ENCODE data around the gene KCNJ9.

KCNJ9 gene

DNA sequence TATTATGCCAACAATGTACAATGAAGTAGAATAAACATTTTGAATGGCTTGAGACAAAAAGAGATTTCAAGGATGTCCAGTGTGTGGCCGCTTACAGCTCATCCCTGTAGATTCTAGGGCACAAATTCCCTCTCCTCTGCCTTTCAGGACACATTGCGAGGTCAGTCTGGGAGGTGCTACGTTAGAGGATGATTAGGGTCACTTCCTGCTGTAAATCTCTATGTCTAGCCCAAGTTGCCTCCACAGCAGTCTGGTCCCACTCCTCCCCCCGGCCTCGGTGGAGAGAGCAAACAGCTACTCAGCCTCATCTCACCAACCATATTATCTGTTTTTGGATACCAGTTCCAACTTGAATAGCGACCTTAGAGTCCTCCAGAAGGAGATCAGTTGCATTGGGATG is 28.4 kb upstream of the KCNJ9 start:
- Histone ChIP-seq H3K36me3 (ENCODE audit: insufficient read depth, low read length) (no peaks in the 10 kb centered on the region), H3K4me1 (ENCODE audit: insufficient read depth, low read length) (no peaks in the 10 kb centered on the region), H3K4me3 (ENCODE audit: low read depth in 1 of 2, low read length in 2 of 2) (no peak overlapping the region), H3K27ac (ENCODE audit: low read depth, low read length) (no peak overlapping the region), H3K27me3 (ENCODE audit: control insufficient read depth in 1 of 2, insufficient read depth in 2 of 2, low read length in 2 of 2) (peaks cover 0 to 8% of the 10 kb centered on the region in 2 donors), H3K9me3 (ENCODE audit: low read length) (no peaks in the 10 kb centered on the region), H3K9ac (ENCODE audit: low read length) (no peak overlapping the region)

DNA sequence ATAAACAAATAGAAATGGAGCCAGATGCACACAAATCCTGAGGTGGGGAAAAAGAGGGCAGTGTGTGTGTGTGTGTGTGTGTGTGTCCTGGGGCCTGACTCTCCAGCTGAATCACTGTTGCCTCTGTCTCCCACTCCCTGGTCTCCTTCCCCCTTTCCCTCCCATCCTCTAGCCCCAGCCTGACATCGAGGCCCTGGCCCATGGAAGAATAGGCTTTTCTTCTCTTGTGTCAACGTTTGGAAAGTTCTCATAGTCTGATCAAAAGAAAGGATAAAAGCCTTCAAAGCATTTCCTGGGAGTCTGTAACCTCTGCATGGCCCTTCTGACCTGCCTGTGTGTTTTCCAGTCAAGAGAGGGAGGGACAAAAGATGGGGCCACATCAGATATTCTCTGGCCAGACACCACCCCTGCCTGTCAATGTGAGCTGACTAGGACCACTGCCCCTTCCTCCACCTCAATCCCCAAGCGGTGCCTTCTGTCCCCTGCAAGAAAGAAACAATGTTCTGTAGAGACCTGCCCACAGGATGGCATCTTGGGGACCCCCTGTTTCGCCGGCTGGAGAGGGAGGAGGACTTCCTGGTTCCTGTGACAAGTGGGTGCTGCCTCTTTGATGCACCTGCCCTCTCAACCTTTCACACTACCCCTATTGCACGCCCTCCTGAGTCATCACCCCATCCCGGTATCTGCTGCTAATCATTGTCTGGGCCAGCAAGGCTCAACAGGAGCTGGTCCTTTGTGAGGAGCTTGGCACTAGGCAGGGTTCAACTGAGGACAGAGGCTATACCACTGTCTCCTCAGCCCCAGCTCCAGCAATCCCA is 27.6 kb upstream of the KCNJ9 start:
- Histone ChIP-seq H3K9ac (ENCODE audit: low read length) (no peak overlapping the region), H3K27ac (ENCODE audit: low read depth, low read length) (no peak overlapping the region), H3K9me3 (ENCODE audit: low read length) (no peaks in the 10 kb centered on the region), H3K36me3 (ENCODE audit: insufficient read depth, low read length) (no peaks in the 10 kb centered on the region), H3K4me1 (ENCODE audit: insufficient read depth, low read length) (no peaks in the 10 kb centered on the region), H3K4me3 (ENCODE audit: low read depth in 1 of 2, low read length in 2 of 2) (no peak overlapping the region), H3K27me3 (ENCODE audit: control insufficient read depth in 1 of 2, insufficient read depth in 2 of 2, low read length in 2 of 2) (peaks cover 0 to 8% of the 10 kb centered on the region in 2 donors)

DNA sequence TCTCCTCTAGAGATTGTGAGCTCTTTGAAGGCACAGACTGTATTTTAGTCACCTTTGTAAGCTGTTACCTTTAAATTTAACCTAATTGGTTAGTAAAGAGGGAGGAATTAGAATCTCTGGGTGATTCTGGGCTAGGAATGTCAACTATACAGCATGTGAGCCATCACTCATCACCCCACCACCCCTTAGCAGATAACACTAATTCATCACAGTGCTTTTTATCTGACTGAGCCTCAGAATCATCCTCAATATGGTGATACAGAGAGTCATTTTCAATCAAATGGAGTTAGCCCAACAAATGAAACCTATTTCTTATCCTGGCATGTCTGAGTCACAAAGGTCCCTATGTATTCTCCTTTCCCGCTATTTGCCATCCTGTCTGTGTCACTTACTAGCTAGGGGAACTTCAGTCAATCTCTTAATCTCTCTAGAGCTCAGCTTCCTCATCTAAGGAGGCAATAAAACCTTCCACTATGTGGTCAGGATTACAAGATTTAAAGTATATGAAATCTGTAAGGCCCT is 24.6 kb upstream of the KCNJ9 start:
- H3K4me1 ChIP-seq (ENCODE audit: insufficient read depth, low read length), result no peaks in the 10 kb centered on the region
- no peaks in the 10 kb centered on the region for H3K36me3 ChIP-seq (ENCODE audit: insufficient read depth, low read length)
- H3K27ac ChIP-seq (ENCODE audit: low read depth, low read length), result no peak overlapping the region
- no peaks in the 10 kb centered on the region for H3K9me3 ChIP-seq (ENCODE audit: low read length)
- H3K9ac ChIP-seq (ENCODE audit: low read length), result no peak overlapping the region
- peaks cover 0 to 8% of the 10 kb centered on the region in 2 donors for H3K27me3 ChIP-seq (ENCODE audit: control insufficient read depth in 1 of 2, insufficient read depth in 2 of 2, low read length in 2 of 2)
- H3K4me3 ChIP-seq (ENCODE audit: low read depth in 1 of 2, low read length in 2 of 2), result no peak overlapping the region

DNA sequence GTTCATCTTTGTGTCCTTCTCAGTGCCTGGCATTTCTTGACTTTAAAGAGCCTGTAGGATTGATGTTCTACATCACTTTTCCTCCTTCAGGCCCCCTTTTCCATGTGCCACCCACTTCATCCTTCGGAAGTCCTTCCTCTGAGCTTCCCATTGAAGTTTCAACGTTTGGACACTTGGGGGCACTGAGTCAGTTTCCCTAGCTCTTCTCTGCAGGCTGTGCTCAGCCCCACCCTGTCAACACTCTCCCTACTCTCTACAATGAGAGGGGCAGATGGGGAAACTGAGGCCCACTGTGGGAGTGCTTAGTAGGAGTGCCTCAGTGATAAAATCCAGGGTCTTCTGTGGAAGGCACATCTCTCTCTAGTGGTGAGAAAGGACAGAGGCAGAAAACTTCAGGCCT is 23.3 kb upstream of the KCNJ9 start:
- Histone ChIP-seq H3K9me3 (ENCODE audit: low read length) (no peaks in the 10 kb centered on the region), H3K4me3 (ENCODE audit: low read depth in 1 of 2, low read length in 2 of 2) (no peak overlapping the region), H3K9ac (ENCODE audit: low read length) (no peak overlapping the region), H3K27ac (ENCODE audit: low read depth, low read length) (no peak overlapping the region), H3K27me3 (ENCODE audit: control insufficient read depth in 1 of 2, insufficient read depth in 2 of 2, low read length in 2 of 2) (peaks cover 0 to 13% of the 10 kb centered on the region in 2 donors), H3K4me1 (ENCODE audit: insufficient read depth, low read length) (no peaks in the 10 kb centered on the region), H3K36me3 (ENCODE audit: insufficient read depth, low read length) (no peaks in the 10 kb centered on the region)

DNA sequence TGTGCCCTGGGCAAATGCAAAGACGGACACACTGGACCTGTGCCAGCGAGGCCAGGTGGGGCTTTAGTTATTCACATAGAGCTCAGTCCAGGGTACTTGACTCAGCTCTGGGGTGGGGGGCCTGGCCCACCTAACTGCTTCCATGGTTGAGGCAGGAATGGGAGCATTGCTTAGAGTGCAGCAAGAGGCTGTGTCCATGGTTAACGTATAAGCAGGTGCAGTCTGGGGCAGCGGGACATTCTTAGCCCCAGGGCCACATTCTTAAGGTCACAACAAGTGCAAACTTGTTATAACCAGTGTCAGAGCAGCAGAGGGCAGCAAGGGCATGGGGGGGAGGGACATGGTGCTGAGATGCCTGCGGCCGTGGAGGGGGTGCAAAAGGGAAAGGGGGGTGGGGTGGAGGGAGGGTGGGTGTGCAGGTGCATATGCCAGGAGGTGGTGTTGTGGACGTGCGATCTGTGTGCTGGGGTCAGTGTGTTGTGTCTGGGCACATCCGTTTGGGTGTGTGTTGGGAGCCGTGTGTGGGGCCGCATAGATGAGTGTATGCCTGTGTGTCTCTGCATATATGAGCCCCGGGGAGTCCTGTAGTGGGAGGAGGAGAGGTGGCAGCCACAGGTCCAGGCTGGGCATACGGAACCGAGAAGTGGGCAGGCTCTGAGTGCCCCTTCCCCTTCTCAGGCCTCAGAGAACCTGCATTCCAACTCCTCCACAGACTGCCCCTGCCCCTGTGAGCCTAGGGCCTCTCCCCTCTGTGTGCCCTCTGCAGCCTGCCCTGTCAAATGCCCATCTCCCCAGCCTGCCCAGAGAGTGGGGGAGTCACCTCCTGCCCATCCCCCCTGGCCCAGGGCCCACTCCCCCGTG is 19.7 kb upstream of the KCNJ9 start:
- Histone ChIP-seq H3K36me3 (ENCODE audit: insufficient read depth, low read length) (no peaks in the 10 kb centered on the region), H3K9me3 (ENCODE audit: low read length) (no peaks in the 10 kb centered on the region), H3K4me3 (ENCODE audit: low read depth in 1 of 2, low read length in 2 of 2) (no peak overlapping the region), H3K27me3 (ENCODE audit: control insufficient read depth in 1 of 2, insufficient read depth in 2 of 2, low read length in 2 of 2) (peaks cover 0 to 5% of the 10 kb centered on the region in 2 donors), H3K9ac (ENCODE audit: low read length) (no peak overlapping the region), H3K27ac (ENCODE audit: low read depth, low read length) (no peak overlapping the region), H3K4me1 (ENCODE audit: insufficient read depth, low read length) (no peaks in the 10 kb centered on the region)

DNA sequence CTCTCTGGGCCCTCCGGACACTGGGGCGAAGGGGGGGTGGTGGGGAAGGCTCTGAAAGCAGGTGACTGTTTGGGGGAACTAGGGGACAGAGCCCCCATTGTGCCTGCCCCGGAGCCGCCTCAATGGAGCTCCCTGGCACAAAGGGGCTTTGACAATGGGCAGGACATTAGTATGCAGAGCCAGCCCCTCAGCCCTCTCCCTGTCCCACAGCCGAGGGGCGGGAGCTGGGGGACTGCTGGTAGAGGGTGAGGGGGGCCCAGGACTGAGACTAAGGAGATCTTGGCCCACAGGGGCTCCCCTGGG is 19.2 kb upstream of the KCNJ9 start:
- Histone ChIP-seq H3K4me3 (ENCODE audit: low read depth in 1 of 2, low read length in 2 of 2) (no peak overlapping the region), H3K4me1 (ENCODE audit: insufficient read depth, low read length) (no peaks in the 10 kb centered on the region), H3K27me3 (ENCODE audit: control insufficient read depth in 1 of 2, insufficient read depth in 2 of 2, low read length in 2 of 2) (peaks cover 0 to 5% of the 10 kb centered on the region in 2 donors), H3K9ac (ENCODE audit: low read length) (no peak overlapping the region), H3K36me3 (ENCODE audit: insufficient read depth, low read length) (no peaks in the 10 kb centered on the region), H3K27ac (ENCODE audit: low read depth, low read length) (no peak overlapping the region), H3K9me3 (ENCODE audit: low read length) (no peaks in the 10 kb centered on the region)

DNA sequence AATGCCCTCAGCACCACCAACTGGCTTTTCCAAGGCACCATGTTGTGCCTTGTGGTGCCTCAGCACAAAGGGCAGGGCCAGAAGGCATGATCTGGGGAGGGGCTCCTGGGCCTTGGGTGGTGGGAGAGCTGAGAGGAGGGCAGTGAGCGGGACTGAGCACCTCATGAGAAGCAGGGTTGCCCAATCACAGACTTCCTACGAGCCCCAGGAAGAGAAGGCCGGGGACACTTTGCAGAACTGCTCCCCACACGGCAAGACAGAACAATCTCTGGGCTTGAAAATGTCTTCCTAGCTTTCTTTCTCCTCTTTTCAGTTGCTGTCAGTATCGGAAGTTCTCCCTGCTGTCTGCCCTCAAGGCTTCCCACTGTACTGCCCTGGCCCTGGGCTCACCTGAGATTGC is 18.2 kb upstream of the KCNJ9 start:
- Histone ChIP-seq H3K36me3 (ENCODE audit: insufficient read depth, low read length) (no peaks in the 10 kb centered on the region), H3K9me3 (ENCODE audit: low read length) (no peaks in the 10 kb centered on the region), H3K9ac (ENCODE audit: low read length) (no peak overlapping the region), H3K4me3 (ENCODE audit: low read depth in 1 of 2, low read length in 2 of 2) (no peak overlapping the region), H3K4me1 (ENCODE audit: insufficient read depth, low read length) (no peaks in the 10 kb centered on the region), H3K27me3 (ENCODE audit: control insufficient read depth in 1 of 2, insufficient read depth in 2 of 2, low read length in 2 of 2) (peaks cover 0 to 5% of the 10 kb centered on the region in 2 donors), H3K27ac (ENCODE audit: low read depth, low read length) (no peak overlapping the region)

DNA sequence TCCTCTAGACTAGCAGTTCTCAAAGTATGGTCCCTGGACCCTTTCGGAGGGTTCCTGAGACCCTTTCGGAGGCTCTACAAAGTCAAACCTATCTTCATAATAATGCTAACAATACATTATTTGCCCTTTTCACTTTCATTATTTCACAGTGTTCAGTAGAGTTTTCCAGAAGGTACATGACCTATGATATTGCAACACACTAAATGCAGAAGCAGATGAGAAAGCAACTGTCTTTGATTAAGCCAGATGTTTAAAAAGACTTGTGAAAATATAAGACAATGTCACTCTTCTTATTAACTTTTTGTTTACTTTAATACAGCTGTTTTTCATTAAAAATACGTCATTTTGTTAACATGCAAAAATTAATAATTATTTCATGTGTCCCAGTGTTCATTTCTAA is 17.2 kb upstream of the KCNJ9 start:
- H3K9ac ChIP-seq (ENCODE audit: low read length), result no peak overlapping the region
- H3K4me1 ChIP-seq (ENCODE audit: insufficient read depth, low read length), result no peaks in the 10 kb centered on the region
- H3K36me3 ChIP-seq (ENCODE audit: insufficient read depth, low read length), result no peaks in the 10 kb centered on the region
- H3K27me3 ChIP-seq (ENCODE audit: control insufficient read depth in 1 of 2, insufficient read depth in 2 of 2, low read length in 2 of 2), result peaks cover 0 to 5% of the 10 kb centered on the region in 2 donors
- H3K27ac ChIP-seq (ENCODE audit: low read depth, low read length), result no peak overlapping the region
- H3K9me3 ChIP-seq (ENCODE audit: low read length), result no peaks in the 10 kb centered on the region
- no peak overlapping the region for H3K4me3 ChIP-seq (ENCODE audit: low read depth in 1 of 2, low read length in 2 of 2)

DNA sequence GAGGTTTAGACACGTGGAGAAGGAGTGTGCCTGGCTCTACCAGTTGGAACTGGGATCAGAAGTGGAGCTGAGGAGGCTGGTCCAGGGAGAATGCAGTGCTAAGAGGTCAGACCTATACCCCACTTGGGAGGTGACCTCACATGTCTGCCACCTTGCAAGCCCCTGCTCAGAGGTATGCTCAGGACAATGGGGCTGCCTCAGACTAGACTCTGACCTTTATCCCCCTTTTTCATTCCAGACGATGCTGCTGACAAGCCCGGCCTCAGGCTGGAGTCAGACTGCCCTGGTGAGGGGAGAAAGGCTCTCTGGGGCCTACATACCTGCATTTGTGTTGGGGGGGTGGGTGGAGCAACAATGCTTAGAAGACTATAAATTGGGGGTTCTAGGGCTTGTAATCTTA is 16.6 kb upstream of the KCNJ9 start:
- peaks cover 0 to 7% of the 10 kb centered on the region in 2 donors for H3K27me3 ChIP-seq (ENCODE audit: control insufficient read depth in 1 of 2, insufficient read depth in 2 of 2, low read length in 2 of 2)
- H3K36me3 ChIP-seq (ENCODE audit: insufficient read depth, low read length), result no peaks in the 10 kb centered on the region
- no peak overlapping the region for H3K27ac ChIP-seq (ENCODE audit: low read depth, low read length)
- H3K4me3 ChIP-seq (ENCODE audit: low read depth in 1 of 2, low read length in 2 of 2), result no peak overlapping the region
- no peaks in the 10 kb centered on the region for H3K4me1 ChIP-seq (ENCODE audit: insufficient read depth, low read length)
- no peaks in the 10 kb centered on the region for H3K9me3 ChIP-seq (ENCODE audit: low read length)
- no peak overlapping the region for H3K9ac ChIP-seq (ENCODE audit: low read length)

DNA sequence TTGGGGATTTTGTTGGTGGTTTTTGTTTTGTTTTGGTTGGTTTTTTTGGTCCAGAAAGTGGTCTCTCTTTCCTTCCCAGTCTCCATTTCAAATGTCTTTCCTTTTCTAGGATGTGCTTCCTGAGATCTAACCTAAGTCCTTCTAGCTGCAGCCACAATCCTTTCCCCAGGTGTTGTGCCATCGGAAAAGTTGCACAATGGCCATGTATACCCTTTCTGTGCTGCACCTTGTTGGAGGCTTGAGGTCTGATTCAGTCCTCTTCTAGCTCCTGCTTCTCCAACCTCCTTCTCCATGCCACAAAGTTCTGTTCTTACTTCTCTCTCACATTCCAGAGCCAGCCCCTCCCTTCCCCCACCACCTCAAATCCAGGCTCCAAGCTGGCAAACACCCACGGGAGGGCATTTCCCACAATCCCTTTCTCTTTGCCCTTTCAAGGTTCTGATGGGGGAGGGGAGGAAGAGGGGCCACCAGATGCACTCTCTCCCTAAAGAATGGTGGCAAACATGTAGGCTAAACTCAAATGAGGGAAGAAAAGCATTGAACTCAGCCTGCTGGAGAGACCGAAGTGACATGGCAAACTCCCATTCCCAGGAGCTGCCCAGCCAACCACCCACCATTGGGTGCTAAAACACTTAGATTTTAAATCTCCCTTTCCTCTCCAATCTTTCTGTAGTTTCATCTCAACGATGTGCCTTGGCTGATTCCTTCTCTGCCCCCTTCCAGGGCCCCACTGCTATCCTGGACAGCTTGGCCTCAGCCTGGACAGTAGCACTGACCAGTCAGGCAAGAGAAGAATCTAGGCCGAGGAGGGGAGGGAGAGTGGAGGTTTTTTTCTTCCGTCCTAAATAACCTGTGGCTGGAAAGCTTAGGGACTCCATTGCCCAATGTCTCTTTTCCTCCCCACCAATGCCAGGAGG is 14.3 kb upstream of the KCNJ9 start:
- H3K27me3 ChIP-seq (ENCODE audit: control insufficient read depth in 1 of 2, insufficient read depth in 2 of 2, low read length in 2 of 2), result peaks cover 5 to 16% of the 10 kb centered on the region in 2 donors
- H3K9me3 ChIP-seq (ENCODE audit: low read length), result no peaks in the 10 kb centered on the region
- H3K4me1 ChIP-seq (ENCODE audit: insufficient read depth, low read length), result peaks cover 6% of the 10 kb centered on the region
- H3K36me3 ChIP-seq (ENCODE audit: insufficient read depth, low read length), result no peaks in the 10 kb centered on the region
- no peak overlapping the region for H3K9ac ChIP-seq (ENCODE audit: low read length)
- H3K4me3 ChIP-seq (ENCODE audit: low read depth in 1 of 2, low read length in 2 of 2), result no peak overlapping the region
- no peak overlapping the region for H3K27ac ChIP-seq (ENCODE audit: low read depth, low read length)

DNA sequence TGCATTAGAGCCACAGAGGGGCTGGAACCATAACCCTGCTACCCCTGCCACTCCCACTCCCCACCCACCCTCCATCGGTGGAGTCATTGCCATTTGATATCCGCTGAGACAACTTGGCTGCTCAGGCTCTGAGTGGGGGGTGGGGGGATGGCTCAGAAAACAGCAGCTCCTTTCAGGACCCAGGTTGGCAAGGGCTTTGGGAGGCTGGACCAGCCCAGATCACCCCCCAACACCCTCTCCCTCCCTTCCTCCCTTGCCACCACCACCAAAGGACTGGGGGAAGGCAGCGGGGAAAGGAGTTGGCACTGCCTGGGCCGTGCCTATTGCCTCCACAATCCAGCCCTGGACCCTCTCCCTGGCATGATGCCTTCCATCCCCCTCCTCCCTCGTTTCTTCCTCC is 13.1 kb upstream of the KCNJ9 start:
- Histone ChIP-seq H3K9me3 (ENCODE audit: low read length) (no peaks in the 10 kb centered on the region), H3K27ac (ENCODE audit: low read depth, low read length) (no peak overlapping the region), H3K4me1 (ENCODE audit: insufficient read depth, low read length) (peaks cover 6% of the 10 kb centered on the region), H3K36me3 (ENCODE audit: insufficient read depth, low read length) (no peaks in the 10 kb centered on the region), H3K9ac (ENCODE audit: low read length) (no peak overlapping the region), H3K4me3 (ENCODE audit: low read depth in 1 of 2, low read length in 2 of 2) (no peak overlapping the region), H3K27me3 (ENCODE audit: control insufficient read depth in 1 of 2, insufficient read depth in 2 of 2, low read length in 2 of 2) (peaks cover 5 to 12% of the 10 kb centered on the region in 2 donors)
